Skeletal muscle satellite cell (primary cell): ENCODE measurements around the gene SNX2.
"Not testable (repeated sequence)": the region's sequence is repeated elsewhere in the genome, so short reads cannot be mapped to it uniquely, and the experiment has no call there.

ENCODE experiments used
- H3K27me3 ChIP-seq: 2 replicates; pipeline ENCODE4 v1.7.0; 2013; ENCODE audit warnings: low read length; ENCODE audit not compliant: control insufficient read depth, insufficient read depth
- H3K36me3 ChIP-seq: 2 replicates; pipeline ENCODE4 v1.7.0; 2013; ENCODE audit warnings: mild to moderate bottlenecking, control low read depth, low read length; ENCODE audit not compliant: insufficient read depth
- H3K4me1 ChIP-seq: 2 replicates; pipeline ENCODE4 v1.7.0; 2013; ENCODE audit warnings: low read length; ENCODE audit not compliant: control insufficient read depth, insufficient read depth
- H3K4me2 ChIP-seq: 2 replicates; pipeline ENCODE4 v1.7.0; 2013; ENCODE audit warnings: mild to moderate bottlenecking, low read length
- H3K4me3 ChIP-seq: 2 replicates; pipeline ENCODE4 v1.7.0; 2013; ENCODE audit warnings: low read length
- H3K9ac ChIP-seq: 2 replicates; pipeline ENCODE4 v1.7.0; 2013; ENCODE audit warnings: mild to moderate bottlenecking, low read depth, low read length, moderate library complexity
- H3K9me3 ChIP-seq: replicated peaks from 2 replicates; pipeline ENCODE4 v1.7.0; 2013; ENCODE audit warnings: mild to moderate bottlenecking, control low read depth, low read length

The SNX2 gene

DNA sequence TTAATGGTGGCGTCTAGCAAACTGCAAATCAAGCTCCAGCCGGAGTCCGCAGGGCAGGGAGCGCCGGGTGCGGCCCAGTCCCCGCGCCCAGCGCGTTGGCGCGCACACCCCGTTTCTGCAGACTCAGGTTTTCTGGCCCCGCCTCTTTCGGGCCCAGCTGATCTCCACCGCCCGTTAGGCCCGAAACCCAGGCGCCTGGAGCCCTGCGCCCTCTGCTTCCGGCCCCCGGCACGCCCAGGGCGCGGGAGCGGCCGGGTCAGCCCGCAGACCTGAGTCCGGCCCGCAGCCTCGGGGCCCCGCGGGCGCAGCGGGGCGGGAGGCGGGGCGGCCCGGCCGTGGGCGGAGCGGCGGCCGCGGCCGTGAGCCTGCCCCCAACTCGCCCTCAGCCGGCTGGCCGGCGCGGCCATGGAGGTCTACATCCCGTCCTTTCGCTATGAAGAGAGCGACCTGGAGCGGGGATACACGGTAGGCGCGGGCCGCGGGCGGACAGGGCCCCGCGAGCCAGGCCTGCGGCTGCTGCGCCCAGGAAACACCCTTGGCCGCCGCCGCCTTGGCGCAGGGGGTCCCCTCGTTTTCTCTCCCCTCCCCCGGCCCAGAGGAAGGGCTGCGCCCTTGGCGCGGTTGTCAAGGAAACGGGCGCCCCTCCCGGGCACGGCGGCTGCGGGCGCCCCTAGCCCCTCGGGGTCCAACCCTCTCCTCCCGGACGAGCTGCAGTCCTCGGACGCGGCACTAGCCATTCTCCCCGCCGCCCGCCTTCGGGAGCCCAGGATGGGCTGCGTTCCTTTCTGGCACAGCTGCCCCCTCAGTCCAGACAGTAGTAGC is 70.6 kb downstream of the SNX2 start, which contains the start of gene SNX24:
TSS of gene SNX24 (plus strand) at position 385 of the 822 bp plus-strand sequence. CDS start at position 406, 21 bp downstream.
- Histone ChIP-seq H3K4me3 (peak within 1 kb of the TSS; percentile 94), H3K4me1 (peaks cover 23% of the 10 kb centered on the region), H3K9ac (peak within 1 kb of the TSS; percentile 84), H3K4me2 (peak within 1 kb of the TSS; percentile 80), H3K27me3 (no peaks in the 10 kb centered on the region), H3K9me3 (no peaks in the 10 kb centered on the region), H3K36me3 (no peaks in the 10 kb centered on the region)

DNA sequence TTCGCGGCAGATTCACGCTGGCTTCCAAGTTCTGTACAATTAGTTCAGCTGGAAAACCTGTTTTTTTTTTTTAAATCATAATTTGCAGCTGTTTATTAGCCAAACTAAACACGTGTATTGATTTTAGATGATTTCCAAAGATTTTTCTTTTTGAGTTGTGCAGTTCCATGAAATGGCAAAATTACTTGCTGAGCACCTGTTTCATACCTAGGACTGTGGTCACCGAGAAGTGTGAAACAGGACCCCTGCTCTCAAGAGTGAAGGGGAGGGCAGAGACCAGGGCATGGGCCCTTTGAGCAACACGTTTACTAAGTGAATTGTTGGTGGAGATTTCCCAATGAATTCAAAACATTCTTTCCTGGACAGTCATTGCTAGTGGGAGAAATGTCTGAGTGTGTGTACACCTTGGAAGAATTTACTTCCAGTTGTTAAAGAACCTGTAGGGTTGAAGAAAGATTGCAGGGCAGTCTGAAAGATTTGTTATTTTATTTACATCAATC is 71.2 kb downstream of the SNX2 start:
- H3K4me2 ChIP-seq, result peak overlapping the region; percentile 80
- H3K4me3 ChIP-seq, result peak overlapping the region; percentile 94
- H3K36me3 ChIP-seq, result no peaks in the 10 kb centered on the region
- H3K4me1 ChIP-seq, result peaks cover 23% of the 10 kb centered on the region
- no peaks in the 10 kb centered on the region for H3K9me3 ChIP-seq
- no peaks in the 10 kb centered on the region for H3K27me3 ChIP-seq
- H3K9ac ChIP-seq, result peak overlapping the region; percentile 84

DNA sequence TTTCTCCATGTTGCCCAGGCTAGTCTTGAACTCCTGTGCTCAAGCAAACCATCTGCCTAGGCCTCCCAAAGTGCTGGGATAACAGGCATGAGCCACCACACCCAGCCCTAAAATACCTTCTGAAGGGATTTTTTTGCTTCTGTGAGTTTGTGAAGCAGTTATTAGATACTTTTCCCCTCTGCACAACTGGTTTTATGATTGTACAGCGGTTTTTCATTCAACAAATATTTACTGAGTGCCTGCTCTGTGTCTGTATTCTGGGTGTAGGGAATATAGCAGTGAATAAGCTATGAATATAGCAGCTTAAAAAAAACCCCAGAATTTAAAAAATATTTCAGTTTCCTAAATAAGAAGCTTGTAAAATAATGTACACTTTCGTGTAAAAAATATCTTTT is 72.8 kb downstream of the SNX2 start:
- Histone ChIP-seq H3K36me3 (no peaks in the 10 kb centered on the region), H3K27me3 (no peaks in the 10 kb centered on the region), H3K9ac (no peak overlapping the region), H3K4me2 (no peak overlapping the region), H3K4me1 (peaks cover 23% of the 10 kb centered on the region), H3K9me3 (no peaks in the 10 kb centered on the region), H3K4me3 (no peak overlapping the region)

GRCh38 chr5:122849771-122850170 is 74.9 kb downstream of the SNX2 start:
- Histone ChIP-seq H3K4me2 (no peak overlapping the region), H3K4me3 (no peak overlapping the region), H3K36me3 (no peaks in the 10 kb centered on the region), H3K9ac (no peak overlapping the region), H3K4me1 (peaks cover 15% of the 10 kb centered on the region), H3K9me3 (no peaks in the 10 kb centered on the region), H3K27me3 (no peaks in the 10 kb centered on the region)

GRCh38 chr5:122857538-122857937 is 82.7 kb downstream of the SNX2 start:
- not testable (repeated sequence) for H3K36me3 ChIP-seq, H3K27me3 ChIP-seq, H3K4me1 ChIP-seq, H3K9me3 ChIP-seq, H3K9ac ChIP-seq, H3K4me3 ChIP-seq, H3K4me2 ChIP-seq

GRCh38 chr5:122858451-122858850 is 83.6 kb downstream of the SNX2 start:
- H3K4me2 ChIP-seq, result no peak overlapping the region
- no peaks in the 10 kb centered on the region for H3K9me3 ChIP-seq
- H3K4me3 ChIP-seq, result no peak overlapping the region
- H3K27me3 ChIP-seq, result no peaks in the 10 kb centered on the region
- no peak overlapping the region for H3K9ac ChIP-seq
- H3K4me1 ChIP-seq, result peaks cover 6% of the 10 kb centered on the region
- H3K36me3 ChIP-seq, result no peaks in the 10 kb centered on the region

DNA sequence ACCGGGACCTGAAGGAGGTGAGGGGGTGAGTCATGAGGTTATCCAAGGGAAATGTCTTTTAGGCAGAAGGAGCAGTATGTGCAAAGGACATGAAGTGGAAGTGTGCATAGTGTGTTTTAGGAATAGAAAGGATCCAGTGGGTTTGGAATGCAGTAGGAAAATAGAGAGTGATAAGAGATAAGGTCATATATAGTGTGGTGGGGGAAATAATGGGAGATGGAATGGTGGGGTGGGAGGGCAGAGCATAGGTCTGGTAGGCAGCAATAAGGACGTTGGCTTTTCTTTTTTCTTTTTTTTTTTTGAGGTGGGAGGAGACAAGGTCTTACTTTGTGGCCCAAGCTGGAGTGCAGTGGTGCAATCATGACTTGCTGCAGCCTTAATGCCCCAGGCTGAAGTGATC is 88.4 kb downstream of the SNX2 start:
- peaks cover 4% of the 10 kb centered on the region for H3K4me1 ChIP-seq
- H3K9me3 ChIP-seq, result no peaks in the 10 kb centered on the region
- H3K9ac ChIP-seq, result no peak overlapping the region
- H3K4me2 ChIP-seq, result no peak overlapping the region
- no peak overlapping the region for H3K4me3 ChIP-seq
- no peaks in the 10 kb centered on the region for H3K36me3 ChIP-seq
- no peaks in the 10 kb centered on the region for H3K27me3 ChIP-seq

- H3K9me3 ChIP-seq, result no peaks in the 10 kb centered on the region
- H3K9ac ChIP-seq, result no peak overlapping the region
- H3K4me3 ChIP-seq, result no peak overlapping the region
- no peaks in the 10 kb centered on the region for H3K27me3 ChIP-seq
- no peaks in the 10 kb centered on the region for H3K36me3 ChIP-seq
- H3K4me1 ChIP-seq, result no peaks in the 10 kb centered on the region
- H3K4me2 ChIP-seq, result no peak overlapping the region
Measured at GRCh38 chr5:122863721-122864120, 88.8 kb downstream of the SNX2 start.

GRCh38 chr5:122864400-122864799 is 89.5 kb downstream of the SNX2 start:
- H3K4me1 ChIP-seq, result no peaks in the 10 kb centered on the region

DNA sequence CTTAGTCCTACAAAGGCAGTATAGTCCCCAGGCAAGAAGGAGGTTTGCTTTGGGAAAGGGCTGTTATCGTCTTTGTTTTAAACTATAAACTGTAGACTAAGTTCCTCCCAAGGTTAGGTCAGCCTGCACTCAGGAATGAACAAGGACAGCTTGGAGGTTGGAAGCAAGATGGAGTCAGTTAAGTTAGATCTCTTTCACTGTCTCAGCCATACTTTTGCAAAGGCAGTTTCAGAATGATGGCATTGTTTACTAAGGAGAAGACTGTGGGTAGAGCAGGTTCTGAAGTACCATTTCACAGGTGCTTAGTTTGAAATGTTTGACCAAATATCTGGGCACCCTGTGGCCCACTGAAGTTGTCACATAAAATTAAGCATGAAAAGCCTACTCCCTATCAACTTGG is 90.0 kb downstream of the SNX2 start:
- Histone ChIP-seq H3K4me2 (no peak overlapping the region), H3K27me3 (no peaks in the 10 kb centered on the region), H3K4me1 (no peaks in the 10 kb centered on the region), H3K9ac (no peak overlapping the region), H3K4me3 (no peak overlapping the region), H3K36me3 (no peaks in the 10 kb centered on the region), H3K9me3 (no peaks in the 10 kb centered on the region)

More at GRCh38 chr5:122864400-122864799, 89.5 kb downstream of the SNX2 start:
- H3K4me3 ChIP-seq, result no peak overlapping the region
- no peaks in the 10 kb centered on the region for H3K36me3 ChIP-seq
- no peak overlapping the region for H3K9ac ChIP-seq
- H3K4me2 ChIP-seq, result no peak overlapping the region
- H3K9me3 ChIP-seq, result no peaks in the 10 kb centered on the region
- H3K27me3 ChIP-seq, result no peaks in the 10 kb centered on the region

DNA sequence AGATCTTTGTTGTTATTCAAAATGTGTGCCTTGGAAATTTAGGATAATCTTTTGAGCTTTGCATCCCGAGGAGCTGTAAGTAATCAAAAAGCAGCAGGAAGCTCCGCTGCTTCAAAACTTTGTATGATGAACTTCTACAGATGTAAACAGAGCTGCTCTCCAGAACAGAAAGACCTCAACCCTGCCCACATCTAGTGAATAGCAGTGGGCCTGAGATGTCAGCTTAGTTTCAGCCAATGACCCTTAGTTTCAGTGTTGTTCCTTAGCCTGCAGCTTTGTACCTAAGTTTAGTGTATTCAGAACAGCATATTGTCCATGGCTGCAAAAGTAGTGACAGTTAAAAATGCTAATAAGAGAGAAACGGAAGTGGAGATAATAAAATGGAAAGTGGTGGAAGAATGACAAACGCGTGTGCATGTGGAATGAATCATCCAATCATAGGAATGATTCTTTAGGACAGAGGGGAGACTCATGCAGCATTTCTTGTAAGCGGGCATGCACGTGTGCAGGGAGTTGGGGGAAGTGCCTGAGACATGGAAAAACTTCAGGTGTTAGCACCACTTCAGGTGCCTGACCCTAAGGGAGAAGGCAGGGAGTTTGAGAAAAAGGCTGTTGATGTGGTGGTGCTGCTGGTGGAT is 95.5 kb downstream of the SNX2 start:
- H3K4me3 ChIP-seq, result no peak overlapping the region
- no peak overlapping the region for H3K9ac ChIP-seq
- no peaks in the 10 kb centered on the region for H3K27me3 ChIP-seq
- no peaks in the 10 kb centered on the region for H3K9me3 ChIP-seq
- peaks cover 6% of the 10 kb centered on the region for H3K4me1 ChIP-seq
- no peaks in the 10 kb centered on the region for H3K36me3 ChIP-seq
- H3K4me2 ChIP-seq, result no peak overlapping the region
